Measurements from ENCODE around the gene INTS15.

DNA sequence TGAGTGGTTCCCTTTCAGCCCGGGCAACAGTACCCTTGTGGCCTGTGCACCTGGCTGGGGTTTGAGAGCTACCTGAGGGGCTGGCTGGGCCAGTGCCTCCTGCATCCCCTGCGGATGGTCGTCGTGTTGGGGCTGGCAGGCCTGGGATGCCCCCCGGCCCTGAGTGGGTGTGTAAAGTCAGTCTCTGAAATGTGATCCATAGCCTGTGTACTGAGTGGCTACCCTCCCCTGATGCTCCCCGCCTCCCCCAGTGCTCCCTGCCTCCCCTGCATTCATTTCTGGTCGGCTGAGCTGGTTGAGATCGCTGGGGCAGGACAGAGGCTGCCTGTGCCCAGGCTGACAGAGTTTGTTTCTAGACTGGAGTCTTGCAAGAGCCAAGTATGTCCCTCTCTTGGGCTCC, 56.6 kb downstream of the INTS15 start:
- TF ChIP-seq, protein P1, sequence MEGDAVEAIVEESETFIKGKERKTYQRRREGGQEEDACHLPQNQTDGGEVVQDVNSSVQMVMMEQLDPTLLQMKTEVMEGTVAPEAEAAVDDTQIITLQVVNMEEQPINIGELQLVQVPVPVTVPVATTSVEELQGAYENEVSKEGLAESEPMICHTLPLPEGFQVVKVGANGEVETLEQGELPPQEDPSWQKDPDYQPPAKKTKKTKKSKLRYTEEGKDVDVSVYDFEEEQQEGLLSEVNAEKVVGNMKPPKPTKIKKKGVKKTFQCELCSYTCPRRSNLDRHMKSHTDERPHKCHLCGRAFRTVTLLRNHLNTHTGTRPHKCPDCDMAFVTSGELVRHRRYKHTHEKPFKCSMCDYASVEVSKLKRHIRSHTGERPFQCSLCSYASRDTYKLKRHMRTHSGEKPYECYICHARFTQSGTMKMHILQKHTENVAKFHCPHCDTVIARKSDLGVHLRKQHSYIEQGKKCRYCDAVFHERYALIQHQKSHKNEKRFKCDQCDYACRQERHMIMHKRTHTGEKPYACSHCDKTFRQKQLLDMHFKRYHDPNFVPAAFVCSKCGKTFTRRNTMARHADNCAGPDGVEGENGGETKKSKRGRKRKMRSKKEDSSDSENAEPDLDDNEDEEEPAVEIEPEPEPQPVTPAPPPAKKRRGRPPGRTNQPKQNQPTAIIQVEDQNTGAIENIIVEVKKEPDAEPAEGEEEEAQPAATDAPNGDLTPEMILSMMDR (IDR thresholded peaks at IDR 0.05), result no peak
- no peak for TF ChIP-seq POLR2A (IDR thresholded peaks at IDR 0.05)

All from heart left ventricle (tissue), 13 donors.